GM19099 (cell line): ENCODE data around the gene PCARE.

Experiments used
- POLR2A ChIP-seq: IDR thresholded peaks from 3 replicates; pipeline ENCODE4 v1.6.1; 2011; ENCODE audit warnings: low read depth; ENCODE audit not compliant: insufficient read length; ENCODE audit errors: extremely low read depth

The PCARE gene

GRCh38 chr2:29013057-29013780 is 61.1 kb downstream of the PCARE start:
- TF ChIP-seq POLR2A: no peak

GRCh38 chr2:29012211-29012681 is 62.1 kb downstream of the PCARE start:
- no peak for TF ChIP-seq POLR2A
